AG09319 (cell line): Measurements from ENCODE around the gene VPREB3.

Source experiments
- DNase-seq: peaks from one replicate; pipeline ENCODE4 v3.0.0-alpha.2; 2010; ENCODE audit warnings: low read depth; ENCODE audit errors: extremely low read depth
- TF ChIP-seq, protein P1 (sequence below): IDR thresholded peaks from 2 replicates; pipeline ENCODE4 v1.5.1; 2011; ENCODE audit warnings: low read depth, mild to moderate bottlenecking, inconsistent platforms, low read length, moderate library complexity

VPREB3 gene

DNA sequence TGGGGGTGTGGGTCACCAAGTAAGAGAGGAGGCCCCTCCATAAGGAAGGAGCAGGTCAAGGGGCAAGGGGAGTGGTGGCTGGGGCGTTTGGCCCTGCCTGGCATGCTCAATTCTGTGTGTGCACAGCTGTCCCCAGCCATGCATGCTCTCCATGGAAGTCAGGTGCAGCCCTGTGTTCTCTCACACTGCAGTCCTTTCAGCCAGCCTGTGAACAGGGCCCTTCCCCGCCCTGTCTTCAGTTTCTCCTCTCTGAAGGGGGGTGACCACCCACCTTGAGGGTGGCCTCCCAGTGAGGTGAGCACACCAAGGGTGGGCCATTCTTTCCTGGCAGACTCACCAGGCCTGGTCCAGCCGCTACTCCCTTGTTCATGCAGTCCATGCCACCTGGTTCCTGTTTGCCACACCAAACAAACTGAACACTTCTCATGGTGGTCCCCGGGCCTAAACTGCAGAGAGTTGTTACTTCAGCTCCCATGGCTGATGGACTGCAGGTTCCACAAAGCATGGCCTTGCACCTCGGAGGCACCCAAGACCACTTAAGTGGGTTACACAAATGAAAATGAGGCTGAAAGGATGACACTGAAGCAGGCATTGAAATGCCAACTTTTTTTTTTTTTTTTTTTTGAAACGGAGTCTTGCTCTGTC, 15.2 kb upstream of the VPREB3 start:
- DNase-seq, result no peak
- TF ChIP-seq, protein P1, sequence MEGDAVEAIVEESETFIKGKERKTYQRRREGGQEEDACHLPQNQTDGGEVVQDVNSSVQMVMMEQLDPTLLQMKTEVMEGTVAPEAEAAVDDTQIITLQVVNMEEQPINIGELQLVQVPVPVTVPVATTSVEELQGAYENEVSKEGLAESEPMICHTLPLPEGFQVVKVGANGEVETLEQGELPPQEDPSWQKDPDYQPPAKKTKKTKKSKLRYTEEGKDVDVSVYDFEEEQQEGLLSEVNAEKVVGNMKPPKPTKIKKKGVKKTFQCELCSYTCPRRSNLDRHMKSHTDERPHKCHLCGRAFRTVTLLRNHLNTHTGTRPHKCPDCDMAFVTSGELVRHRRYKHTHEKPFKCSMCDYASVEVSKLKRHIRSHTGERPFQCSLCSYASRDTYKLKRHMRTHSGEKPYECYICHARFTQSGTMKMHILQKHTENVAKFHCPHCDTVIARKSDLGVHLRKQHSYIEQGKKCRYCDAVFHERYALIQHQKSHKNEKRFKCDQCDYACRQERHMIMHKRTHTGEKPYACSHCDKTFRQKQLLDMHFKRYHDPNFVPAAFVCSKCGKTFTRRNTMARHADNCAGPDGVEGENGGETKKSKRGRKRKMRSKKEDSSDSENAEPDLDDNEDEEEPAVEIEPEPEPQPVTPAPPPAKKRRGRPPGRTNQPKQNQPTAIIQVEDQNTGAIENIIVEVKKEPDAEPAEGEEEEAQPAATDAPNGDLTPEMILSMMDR, result no peak

DNA sequence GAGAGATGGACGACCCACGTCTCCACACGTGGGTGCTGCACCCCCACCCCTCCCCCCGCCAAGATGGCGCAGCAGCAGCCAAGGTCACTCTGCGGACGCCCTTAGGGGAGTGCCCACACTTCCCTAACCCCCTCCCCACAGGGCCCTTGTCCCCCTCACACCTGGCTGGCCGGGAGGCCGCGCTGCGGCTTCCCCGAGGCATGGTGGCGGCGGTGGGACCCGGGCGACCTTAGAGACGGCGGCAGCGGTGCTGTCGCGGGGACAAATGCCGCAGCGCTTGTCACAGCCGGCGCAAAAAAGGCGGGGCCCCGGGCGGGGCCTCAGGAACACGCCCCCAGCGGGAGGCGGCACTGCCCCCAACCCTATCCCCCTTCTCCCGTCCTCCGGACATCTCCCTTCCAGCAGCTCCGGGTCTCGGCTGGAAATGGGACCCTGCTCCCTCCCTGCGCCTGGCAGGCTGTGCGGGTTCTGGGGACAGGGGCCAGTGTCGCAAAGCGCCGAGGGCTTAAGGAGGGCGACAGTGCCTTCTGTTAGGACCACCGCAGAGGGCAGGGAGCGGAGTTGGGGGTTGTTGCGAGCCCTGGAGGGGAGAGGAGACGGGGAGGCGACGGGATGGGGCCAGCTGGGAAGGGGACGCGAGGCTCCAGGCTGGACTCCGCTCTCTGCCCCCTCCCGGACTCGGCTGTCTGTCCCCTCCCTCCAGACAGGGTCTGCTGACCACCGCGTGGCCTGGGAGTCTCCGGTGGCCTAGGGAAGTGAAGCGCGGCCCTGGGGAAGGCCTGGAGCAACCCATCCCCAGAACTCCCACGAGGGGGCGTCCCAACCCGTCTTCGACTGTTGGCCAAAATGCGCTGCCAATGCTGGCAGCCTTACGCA, 13.7 kb upstream of the VPREB3 start, which contains the start of gene CHCHD10:
CHCHD10 (minus strand) TSS at position 300 of the 876 bp plus-strand sequence; CDS start at position 202, 98 bp downstream.
- DNase-seq, result no peak
- TF ChIP-seq, protein P1, result peak; percentile 84

DNA sequence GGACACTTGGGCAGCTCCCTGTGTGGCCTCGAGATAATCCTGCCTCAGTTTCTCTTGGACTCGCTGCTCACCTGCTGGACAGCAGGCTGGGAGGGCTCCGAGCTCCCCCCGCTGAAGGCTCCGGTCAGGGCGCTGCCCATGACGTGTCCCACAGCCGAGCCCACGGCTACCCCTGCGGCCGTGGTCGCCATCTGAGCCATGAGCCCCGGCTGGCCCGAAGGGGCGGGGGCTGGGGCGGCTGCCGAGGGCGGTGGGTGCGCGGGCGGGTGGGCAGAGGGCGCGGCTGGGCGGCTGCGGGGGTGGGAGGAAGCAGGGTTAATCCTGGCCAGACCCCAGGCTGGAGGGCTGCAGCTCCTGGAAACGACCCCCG, 13.1 kb upstream of the VPREB3 start:
- DNase-seq, result no peak
- TF ChIP-seq, protein P1, result no peak

DNA sequence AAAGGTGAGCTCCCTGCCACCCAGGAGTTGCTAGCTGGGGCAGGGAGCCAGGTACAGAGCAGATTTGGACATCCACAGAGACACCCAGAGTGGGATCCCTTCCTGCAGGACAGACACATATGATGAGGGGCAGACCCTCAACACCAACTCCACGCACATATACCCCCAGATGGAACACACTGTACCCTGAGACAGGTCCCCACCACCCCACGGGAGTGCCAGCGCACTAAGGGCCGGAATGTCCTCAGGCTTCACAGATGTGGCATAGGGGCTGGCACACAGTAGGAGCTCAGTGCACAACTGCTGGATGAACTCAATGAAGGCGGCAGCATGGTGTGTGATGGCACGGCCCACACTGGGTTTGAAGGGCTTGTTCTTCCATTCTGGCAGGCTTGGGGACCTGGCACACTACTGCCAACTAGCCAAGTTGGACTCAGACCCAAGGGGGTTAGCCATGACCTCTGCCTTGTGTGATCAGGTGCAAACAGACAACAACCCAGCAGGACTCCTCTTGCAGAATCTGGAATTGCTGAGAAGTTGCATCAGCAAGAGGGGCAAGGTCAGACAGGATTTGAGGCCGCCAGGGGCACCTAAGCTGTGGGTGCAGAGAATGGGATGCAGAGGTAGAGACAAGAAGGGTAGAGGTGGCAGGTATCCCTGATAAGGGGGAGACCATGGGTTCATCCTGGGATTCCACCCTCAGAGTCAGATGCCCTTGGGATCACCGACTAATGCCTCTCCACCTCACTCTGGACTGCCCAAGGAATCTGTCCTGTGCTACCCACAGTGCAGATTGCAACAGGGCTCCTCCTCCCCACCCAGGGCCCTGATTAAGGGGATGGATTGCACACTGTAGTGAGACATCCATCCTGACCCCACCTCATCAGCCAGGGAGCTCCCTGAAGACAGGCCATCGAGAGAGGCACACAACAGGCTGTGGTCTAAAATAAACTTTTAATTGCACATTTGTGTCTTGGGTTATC, 11.0 kb upstream of the VPREB3 start:
- DNase-seq, result no peak
- TF ChIP-seq, protein P1, result no peak

DNA sequence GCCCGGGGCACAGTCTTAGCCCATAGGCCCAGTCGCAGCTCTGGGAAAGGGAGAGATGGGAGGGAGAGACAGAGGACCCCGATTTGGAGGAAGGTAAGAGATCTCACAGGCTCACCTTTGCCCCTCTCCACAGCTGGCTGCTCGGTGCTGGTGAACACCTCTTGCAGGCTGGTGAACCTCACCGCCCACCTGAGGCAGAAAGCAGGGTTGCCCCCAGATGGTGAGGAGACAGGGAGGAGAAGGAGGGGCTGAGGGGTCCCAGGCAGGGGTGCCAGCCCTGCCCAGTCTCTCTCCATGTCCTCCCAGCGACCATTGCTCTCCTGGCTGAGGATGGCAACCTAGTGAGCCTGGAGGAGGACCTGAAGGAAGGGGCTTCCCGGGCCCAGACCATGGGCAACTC, 9.7 kb upstream of the VPREB3 start:
- no peak for DNase-seq
- TF ChIP-seq, protein P1, result no peak

DNA sequence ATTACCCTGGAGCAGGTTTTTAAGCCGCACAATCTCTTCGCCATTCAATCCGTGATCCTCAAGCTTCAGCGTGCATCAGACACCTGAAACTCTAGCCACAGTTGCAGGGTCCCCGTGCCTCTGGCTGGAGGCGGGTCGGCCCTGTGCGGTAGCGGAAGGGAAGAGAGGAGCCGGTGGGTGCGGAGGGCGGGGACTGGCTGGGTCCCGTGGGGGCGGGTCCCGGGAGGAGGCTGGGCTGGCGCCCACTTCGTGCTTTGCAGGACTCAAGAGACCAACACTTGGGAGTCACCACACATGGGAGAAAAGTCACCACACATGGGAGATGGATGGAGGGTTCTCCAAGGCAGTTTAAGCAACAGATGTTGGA, 9.3 kb upstream of the VPREB3 start:
- DNase-seq, result no peak
- TF ChIP-seq, protein P1, result no peak
